ENCODE results near the gene INS.

INS gene

GRCh38 chr11:2113776-2114175 is 47.2 kb downstream of the INS start:
- no peak for DNase-seq (ENCODE audit: low spot score)
- no peak for TF ChIP-seq CTCF (IDR thresholded peaks at IDR 0.05; ENCODE audit: extremely low read depth, missing control alignments)

DNA sequence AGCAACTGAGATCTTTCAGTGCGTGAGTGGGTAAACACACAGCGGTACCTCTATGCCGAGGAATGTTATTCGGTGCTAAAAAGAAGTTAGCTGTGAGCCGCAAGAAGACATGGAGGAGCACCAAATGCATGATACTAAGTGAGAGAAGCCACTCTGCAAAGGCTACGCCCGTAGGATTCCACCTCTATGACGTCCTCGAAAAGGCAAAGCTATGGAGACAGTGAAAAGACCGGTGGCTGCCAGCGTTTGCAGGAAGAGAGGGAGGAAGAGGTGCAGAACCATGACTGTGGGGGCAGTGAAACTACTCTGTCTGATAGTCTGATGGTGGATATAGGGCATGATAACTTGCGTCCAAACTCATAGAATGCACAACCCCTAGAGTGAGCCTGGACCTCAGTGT is 50.5 kb downstream of the INS start:
- DNase-seq (ENCODE audit: low spot score) = no peak
- TF ChIP-seq CTCF (IDR thresholded peaks at IDR 0.05; ENCODE audit: extremely low read depth, missing control alignments) = no peak
